Stimulated activated naive CD4-positive, alpha-beta T cell treated with Interleukin-2 at 50 U/mL for 16 hours (primary cell): ENCODE results near the gene AREL1.

Experiments
- DNase-seq: peaks from one replicate; lab custom pipeline; 2025; lab: John Stamatoyannopoulos, UW

Gene AREL1

DNA sequence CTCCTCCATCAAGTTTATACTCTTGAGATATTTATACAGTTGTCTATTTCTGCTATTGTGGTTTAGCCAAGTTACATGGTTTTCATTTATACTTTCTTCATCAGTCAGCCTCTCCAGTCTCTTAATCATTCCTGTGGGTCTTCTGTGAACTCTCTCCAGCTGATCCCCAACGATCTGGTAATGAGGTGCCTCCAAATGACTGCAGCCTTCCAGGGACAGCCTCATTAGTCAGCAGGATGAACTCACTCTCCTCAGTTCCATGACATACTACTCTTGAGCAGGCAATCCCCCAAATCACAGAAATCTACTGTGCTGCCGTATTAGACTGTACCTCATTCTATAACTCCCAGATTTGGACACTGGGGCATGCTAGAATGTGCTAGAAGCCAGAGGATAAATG, 15.3 kb downstream of the AREL1 start:
- DNase-seq = no peak

DNA sequence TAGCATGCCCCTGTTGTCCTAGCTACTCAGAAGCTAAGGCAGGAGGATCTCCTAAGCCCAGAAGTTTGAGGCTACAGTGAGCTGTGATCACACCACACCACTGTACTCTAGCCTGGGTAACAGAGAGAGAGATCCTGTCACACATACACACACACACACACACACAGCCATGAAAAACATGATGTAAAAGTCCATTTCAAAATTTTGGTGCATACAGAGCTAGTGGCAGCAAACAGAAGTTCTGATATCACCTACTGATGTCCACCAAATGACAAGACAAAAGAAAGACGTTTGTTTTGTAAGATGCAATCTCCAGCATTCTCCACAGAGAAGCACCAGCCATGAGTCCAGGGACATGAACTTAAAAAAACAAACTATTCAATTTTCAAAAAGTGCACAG, 15.9 kb downstream of the AREL1 start:
- no peak for DNase-seq

DNA sequence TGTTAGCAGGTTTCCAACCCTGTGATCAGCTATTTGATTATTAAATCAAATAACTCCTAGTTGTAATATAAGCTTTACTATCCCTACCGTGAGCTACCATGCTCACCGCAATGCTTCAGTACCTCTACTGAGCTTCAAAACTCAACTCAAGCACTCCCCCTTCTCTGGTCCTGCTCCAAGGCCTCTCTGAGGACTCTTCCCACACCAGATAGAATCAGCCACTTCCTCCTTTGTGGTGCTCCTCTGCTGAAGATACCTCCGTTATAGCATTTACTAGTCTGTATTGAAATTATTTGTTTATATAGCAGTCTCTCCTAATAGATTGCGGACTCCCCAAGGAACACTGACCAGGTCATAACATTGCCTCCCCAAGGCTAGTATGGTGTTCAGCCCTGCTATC, 17.5 kb downstream of the AREL1 start:
- no peak for DNase-seq

DNA sequence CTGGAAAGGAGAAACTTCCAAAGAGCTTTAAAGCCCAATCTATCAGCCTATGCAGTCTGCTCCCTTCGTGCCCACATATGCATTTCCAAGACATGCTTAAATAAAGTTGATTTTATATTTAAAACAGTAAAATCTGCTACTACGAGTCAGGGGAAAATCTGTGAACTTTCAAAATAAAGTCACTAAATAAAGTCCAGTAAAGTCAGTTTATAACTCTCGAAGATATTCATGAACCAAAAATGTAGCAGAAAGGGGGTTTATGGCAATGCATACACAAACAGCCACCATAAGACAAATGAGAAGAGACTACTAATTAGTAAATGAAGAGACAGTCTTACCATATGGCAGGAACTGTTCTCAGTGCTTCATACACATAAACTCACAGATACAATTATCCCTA, 19.7 kb downstream of the AREL1 start:
- DNase-seq = no peak

DNA sequence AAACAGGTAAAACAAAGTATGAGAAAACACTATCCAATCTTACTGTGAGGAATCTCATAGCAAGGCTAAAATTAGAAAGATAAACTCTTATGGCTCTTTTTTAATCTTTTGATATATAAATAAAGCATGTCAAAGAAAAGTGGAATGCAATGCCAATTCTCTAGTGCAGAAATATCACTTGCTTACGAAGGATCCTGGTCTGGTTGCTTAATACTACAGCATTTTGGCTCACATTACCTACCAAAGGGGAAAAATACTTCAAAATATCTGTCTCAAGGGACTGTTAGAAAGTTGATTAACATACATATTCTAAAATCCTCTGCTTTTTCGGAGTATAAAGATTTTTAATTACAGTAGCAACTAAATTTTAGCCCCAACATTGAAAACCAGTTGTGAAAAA, 21.4 kb downstream of the AREL1 start:
- no peak for DNase-seq

DNA sequence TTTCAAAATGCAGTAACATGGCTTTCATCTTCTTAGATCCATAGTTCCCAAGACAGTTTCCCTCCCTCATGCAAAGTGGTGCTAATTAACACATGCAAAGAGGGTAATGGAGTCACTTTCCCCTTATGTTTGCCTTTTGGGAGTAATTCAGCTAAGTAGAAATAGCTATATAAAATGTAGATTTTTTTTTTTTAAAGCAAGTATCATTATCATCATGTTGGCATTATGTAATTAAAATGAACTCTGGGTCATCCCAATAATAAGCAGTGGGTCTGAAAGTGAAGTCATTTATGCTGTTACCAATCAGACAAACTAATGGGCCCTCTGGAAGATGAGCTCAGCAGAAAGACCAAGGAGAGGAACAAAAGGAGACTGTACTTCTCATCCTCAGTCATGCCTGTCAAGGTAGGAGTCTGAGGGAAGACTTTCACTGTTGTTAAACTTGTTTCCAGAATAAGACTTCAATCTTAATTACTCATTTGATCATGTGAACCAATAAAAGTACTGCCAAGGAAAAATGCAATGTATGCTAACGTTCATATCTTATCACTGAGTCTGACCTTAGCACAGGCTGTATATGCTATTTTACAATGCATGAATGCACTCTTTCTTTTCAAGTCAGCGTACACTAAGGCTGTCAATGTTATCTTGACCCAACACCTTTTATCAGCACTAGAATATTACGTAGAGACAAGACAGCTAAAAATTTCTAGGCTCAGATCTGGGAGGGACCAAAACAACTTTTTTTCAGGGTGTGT, 26.8 kb downstream of the AREL1 start:
- no peak for DNase-seq

DNA sequence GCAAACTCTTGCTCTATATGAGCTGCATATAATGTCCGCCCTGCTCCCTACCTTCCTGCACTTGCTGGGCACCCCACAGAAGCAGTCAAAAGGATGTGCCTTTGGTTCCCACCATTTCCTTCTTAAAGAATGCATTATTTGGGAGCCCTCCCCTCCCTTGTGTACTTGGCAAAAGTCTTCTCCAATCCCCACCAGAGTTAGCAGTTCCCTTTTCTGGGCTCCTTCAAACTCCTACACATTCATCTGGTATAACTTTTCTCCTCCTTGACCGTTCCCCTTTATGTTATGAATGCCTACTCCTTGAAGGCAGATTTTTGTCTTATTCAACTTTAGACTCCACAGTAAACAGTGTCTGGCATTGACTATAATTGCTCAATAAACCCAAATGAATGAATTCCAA, 27.8 kb downstream of the AREL1 start:
- no peak for DNase-seq

DNA sequence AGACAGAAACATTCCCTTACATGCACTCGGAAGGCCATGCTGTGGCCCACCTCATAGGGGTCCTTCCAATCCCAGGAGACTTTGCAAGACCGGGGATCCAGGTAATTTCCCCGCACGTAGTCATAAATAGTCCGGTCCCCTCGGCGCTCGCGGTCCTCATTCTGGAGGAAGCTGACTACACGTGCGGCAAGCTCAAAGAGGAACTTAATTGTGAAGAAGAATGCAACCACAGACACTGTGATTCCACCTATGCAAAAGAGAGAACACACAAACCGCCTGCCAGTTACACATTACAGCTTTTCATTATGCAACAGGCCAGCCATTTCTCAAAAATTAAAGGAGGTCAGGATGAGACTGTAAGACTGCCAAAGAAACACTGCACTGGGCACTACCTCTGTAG, 28.4 kb downstream of the AREL1 start:
- DNase-seq = no peak

DNA sequence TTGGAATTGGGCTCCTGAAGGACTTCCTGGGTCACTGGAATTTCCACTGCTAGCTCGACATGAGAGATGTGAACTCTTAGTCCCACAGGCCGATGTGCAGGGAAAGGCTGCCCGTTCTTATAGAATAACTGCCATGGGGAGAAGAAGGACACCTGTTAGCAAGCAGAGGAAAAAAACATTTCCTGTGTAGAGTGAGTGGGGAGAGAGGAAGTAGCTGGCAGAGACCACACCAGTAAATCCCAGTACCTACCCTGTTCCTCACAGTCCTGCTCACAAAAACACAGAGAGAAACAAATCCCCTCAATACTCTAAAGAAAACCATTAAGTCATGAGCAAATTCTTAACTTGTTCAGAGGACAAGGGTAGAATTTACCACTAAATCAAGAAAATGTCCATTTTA, 29.5 kb downstream of the AREL1 start:
- no peak for DNase-seq

DNA sequence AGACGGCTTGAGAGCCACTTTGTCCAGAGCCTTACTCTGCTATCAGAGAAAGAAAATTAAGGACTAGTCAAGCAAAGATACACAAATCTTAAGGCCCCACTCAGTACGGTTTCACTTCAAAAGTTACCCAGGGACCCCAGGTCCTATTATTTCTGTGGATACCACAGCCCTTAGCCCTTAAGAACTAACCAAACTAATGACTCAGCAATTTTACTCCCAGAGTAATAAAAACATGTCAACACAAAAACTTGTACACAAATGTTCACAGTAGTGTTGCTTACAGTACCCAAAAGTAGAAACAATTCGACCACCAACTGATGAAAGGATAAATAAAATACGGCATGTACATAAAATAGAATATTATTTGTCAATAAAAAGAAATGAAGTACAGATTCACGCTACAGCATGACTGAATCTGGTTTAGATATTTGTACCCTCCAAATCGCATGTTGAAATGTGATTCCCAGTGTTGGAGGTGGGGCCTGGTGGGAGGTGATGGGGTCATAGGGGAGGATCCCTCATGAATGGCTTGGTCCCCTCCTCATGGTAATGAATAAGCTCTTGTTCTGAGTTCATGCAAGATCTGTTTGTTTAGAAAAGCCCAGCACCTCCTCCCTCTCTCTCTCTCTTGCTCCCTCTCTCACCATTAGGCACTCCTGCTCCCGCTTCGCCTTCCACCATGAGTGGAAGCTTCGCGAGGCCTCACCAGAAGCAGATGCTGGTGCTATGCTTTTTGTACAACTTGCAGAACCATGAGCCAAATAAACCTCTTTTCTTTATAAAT, 30.5 kb downstream of the AREL1 start:
- DNase-seq = no peak

DNA sequence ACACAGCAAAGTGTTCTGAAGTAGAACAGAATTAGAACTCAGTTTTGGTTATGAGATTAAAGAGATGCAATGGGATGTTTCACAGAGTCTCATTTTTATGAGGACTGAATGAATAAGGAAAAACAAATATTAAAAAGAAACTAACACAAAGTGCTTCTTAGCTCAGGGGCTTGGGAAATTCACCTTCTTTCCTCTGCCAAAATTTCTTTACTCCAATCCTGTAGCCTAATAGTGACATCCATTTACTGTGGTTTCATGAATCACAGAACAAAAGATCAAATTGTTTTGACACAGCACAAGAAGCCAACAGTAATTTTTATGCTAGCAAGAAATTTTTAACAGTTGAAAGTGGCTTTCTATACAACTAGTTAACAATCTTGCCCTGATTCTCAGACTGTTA, 37.7 kb downstream of the AREL1 start:
- DNase-seq = no peak

DNA sequence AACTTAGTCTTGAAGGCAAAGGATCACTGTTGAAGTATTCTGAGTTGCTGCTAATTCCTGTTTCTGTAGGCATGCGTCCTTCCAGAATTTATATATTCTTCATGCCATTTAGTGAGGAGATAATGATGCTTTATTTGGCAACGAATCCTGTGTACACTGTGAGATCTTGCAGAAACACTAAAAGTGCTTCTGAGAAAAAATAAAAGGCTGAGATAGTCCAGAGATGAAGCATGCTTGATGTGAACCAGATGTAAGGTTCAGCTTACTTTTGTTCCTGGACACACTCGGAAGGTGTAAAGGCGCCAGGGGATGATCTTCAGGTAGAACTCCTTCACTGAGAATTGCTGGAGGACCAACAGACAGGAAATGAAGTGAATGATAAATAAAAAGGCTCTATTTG, 39.1 kb downstream of the AREL1 start:
- DNase-seq = no peak

DNA sequence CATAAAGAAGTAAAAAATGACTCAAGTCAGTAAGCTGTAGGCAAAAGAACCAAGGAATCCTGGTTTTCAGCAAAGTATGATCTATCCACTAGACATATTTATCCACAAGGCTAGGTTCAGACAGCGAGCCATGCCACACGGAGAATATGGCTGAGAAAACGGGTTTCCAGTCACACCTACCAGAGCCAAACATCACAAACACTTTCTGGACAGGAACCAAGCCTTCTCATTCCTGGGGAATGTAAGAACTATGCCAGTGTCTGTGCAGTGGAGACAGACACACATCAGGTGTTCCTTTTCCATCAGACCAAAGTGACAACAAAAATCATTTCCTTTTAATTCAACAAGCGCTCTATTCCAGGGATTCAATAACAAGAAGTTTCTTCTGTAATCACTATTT, 41.1 kb downstream of the AREL1 start:
- no peak for DNase-seq

DNA sequence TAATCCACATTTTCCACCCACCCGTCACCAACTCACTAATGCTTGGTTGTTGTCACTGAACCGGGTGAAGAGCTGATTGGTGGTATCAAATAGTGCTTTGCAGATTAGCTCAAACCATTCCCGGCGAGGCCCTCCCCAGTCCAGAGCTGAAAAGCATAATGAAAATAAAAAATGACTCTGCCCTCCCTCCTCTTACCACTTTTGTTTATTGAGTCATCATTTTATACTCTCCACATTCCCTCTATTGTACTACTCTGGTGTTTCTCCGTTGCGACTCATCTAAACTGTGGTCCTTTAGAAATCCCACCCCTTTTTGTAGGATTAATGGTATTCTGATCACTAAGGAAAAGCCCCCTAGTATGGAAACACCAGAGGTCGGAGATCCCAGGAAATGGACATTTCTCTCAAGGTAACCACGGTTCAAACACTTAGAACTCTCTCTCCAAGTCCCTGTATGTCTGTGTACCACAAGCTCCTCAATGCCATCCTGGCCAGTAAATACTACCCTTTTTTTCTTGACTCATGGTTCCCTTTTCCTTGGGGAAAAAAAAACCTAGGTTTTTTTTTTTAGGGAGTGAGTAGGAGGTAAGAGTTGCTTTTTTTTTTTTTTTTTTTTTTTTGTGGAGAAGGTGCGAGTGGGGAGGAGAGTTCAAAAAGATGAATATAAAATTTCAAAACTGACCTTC, 42.0 kb downstream of the AREL1 start:
- DNase-seq = no peak

DNA sequence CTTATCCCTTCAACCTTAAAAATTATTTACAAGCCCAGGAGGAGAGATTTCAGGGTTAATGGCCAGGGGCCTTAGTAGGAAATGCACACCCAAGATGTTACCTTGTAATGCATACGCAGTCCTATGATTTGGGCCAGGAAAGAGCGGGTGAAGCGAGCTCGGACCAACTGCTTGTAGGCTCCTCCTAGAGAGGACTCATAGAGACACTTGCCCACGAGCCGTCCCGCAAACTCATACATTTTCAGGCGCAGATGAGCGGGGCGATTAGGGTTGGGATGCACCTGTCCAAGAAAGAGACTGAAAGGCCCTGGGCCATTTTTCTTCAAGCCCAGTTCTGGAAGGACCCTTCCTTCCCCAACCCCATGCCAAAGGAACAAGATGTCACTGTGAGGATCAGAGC, 43.0 kb downstream of the AREL1 start:
- no peak for DNase-seq

DNA sequence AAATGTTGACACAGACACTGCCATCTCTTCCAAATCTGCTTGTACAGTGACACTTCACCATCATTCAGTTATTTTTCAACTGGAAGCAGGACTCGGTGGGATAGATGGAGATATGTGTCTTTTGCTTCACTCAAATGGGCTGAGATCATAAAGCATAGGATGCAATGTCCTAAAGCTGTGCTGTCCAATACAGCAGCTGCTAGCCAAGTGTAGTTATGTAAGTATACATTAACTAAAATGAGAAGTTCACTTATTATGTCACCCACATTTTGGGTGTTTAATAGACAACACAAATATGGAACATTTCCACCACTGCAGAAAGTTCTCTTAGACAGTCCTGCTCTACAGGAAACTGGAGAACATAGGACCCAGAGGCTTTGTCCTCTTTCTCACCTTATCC, 43.6 kb downstream of the AREL1 start:
- no peak for DNase-seq

DNA sequence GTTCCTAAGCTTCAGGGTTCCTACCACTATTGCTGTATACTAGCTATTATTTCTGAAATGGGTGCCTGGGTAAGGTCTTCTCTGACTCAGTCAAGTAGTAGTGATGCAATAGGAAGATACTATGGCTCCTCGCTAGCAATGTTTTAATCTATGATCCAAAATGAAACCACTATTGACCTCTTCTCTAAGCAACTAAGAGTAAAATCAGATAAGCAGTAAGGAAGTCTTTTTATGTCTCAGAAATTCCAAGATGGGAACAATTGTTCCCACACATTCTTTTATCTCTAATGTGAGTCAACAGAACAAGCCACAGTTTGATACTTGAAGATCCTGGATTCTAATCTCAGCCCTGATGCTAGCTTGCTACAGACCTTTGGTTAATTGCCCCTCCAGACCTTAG, 45.1 kb downstream of the AREL1 start:
- DNase-seq = no peak

DNA sequence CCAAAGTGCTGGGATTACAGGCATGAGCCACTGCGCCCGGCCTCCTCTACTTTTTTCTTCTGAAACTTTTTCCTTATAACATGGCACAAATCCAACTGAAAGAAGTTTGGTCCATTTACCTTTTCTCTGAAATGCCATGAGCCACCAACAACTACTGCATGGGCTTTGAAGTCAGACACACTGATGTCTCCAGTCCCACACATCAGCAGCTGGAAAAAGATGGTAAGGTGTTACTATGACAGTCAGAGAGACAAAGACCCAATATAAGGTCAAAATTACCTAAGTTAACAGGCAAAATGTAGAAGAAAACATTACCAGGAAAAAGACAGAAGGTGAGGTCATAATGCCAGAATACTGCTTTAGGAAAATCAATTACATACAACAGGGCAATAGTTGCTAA, 48.2 kb downstream of the AREL1 start:
- no peak for DNase-seq

DNA sequence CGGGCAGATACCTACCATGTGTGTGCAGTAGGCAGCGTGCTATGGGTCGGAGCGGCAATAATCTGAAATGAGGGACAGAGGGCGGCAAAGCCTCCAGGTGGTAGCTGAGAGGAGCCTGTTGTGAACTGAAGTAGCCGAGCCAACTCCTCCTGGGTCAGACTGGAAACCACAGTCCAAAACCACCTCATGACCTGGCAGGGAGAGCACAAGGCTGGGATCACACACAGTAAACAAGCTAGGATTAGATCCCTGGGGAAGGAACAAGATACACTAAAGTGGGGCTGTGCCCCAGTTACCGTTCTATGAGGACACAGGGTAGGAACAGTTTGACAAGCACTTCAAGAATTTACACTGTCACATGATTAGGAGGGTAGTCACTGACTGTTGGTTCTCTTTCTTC, 49.0 kb downstream of the AREL1 start:
- no peak for DNase-seq

DNA sequence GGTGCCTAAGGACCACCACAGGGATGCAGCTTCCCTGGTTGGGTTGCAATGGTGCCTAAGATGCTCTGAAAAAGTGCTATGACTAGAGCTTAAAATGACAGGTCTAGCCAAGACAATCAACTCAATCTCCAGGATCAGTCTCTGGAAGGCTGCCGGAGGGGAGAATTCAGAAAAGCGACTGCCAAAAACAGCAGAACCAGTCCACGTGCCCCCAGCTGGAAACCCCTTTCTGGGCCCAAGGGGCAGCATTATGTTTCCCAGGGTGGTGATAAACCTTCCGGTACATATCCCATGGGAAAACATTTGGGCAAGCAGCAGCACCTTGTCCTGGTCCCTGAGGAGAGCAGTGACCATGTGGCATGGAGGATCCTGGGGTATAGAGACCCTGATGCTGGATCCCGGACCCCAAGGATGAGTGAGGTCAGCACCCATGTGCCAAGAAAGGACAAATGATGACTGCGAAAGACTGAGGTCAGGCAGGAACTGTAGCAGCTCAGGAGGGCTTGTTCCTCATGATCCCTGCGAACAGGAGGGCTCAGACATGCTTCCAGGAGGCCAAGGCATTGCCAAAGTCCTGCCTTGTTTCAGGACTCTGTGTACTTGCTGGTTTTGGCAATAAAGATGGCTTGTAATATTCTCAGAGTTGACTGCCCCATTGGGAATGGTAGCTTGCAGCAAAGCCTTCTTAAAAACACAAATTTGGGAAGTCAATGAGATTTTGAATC, 51.0 kb downstream of the AREL1 start:
- DNase-seq = no peak

DNA sequence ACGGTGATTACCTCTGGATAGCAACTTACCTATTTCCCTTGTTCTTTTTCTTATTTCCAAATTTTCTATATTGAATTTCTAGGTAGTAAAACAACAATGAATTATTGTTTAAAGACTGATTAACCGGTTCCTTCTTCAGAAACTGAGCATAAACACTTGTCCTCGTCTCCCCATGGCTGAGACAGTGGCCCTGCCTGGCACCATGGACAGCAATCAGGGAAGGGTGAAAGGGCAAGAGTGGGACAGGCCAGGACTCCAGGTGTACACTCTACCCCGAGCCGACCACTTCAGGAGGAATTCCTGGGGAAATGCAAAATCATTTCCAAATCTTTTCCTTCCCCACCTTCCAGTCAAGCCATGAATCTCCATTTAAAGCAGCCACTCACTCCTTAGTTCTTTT, 52.0 kb downstream of the AREL1 start:
- DNase-seq = no peak

DNA sequence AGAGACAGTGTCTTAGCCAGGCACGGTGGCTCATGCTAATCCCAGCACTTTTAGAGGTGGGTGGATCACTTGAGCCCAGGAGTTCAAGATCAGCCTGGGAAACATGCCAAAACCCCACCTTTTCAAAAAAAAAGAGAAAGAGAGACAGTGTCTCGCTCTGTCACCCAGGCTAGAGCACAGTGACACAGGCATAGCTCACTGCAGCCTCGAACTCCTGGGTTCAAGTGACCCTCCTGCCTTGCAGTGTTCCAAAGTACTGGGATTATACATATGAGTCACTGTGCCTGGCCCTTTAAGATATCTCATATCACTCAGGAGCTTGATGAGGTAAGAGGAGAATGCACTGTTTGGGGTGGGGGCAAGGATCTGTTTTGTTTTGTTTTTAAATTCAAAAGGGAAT, 52.7 kb downstream of the AREL1 start:
- DNase-seq = no peak
